Measurements from ENCODE around the gene ADAMTSL1.
"Not testable (repeated sequence)": the region's sequence is repeated elsewhere in the genome, so short reads cannot be mapped to it uniquely, and the experiment has no call there.

Gene ADAMTSL1

GRCh38 chr9:18922161-18922885 is 448.4 kb downstream of the ADAMTSL1 start:
- no peak for DNase-seq (ENCODE audit: low read depth)
- TF ChIP-seq CTCF (IDR thresholded peaks at IDR 0.05; ENCODE audit: low read depth, low read length, missing control alignments) = no peak
- H3K4me3 ChIP-seq (ENCODE audit: low read depth, low read length) = no peak overlapping the region

DNA sequence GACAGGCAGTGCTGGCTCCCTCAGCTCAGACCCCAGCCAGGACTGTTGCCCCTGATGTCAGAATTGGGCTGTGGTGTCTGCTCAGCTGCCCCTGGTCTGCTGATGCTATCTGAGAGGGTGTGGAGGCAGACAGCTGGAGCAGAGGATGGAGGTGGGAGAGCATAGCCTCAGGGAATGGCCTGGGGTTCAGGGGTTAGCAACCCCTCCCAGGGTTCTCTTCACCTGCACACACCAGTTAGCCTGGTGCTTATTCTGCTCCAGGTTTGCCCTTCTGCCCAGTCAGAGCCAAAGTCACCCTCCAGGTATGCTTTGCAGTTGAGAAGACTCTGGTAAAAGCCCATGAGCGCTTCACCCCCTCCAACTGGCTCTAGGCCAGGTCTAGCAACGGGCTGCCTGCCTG is 449.2 kb downstream of the ADAMTSL1 start:
- H3K4me3 ChIP-seq (ENCODE audit: low read depth, low read length) = no peak overlapping the region
- no peak for DNase-seq (ENCODE audit: low read depth)
- TF ChIP-seq CTCF (IDR thresholded peaks at IDR 0.05; ENCODE audit: low read depth, low read length, missing control alignments) = no peak

DNA sequence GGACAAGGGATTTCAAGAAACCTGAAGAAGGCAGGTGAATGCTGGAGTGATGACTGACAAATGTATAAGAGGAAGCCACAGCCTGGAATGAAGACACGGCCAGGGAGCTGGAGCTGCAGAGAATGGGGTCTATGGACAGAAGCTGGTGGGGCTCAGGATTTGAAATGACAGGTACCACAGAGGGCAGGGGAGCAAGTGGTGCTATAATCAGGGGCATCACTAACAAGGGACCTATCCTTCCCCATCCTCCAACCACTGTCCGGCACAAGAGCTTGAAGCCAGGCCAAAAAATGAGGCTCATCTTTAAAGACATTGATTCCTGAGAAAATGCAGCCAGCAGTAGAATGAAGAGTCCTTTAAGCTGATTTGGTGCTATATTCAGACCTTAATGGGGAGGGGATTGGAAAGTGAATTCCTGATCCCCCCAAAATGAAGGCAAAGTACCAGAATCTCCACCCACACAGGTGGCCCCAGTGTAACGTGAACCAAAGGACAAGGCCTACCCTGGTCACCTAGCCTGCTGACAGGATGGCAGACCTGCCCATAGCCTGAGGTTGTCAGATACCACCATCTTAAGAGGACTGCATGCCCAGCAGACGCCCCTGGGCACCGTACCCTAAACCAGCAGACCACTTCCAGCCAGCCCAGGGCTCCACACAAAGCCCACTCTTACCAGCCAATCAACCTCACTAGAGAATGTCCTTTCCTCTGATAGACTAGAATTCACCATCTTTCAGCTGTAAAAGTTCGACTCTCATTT is 449.9 kb downstream of the ADAMTSL1 start:
- no peak for DNase-seq (ENCODE audit: low read depth)
- H3K4me3 ChIP-seq (ENCODE audit: low read depth, low read length) = no peak overlapping the region
- no peak for TF ChIP-seq CTCF (IDR thresholded peaks at IDR 0.05; ENCODE audit: low read depth, low read length, missing control alignments)

DNA sequence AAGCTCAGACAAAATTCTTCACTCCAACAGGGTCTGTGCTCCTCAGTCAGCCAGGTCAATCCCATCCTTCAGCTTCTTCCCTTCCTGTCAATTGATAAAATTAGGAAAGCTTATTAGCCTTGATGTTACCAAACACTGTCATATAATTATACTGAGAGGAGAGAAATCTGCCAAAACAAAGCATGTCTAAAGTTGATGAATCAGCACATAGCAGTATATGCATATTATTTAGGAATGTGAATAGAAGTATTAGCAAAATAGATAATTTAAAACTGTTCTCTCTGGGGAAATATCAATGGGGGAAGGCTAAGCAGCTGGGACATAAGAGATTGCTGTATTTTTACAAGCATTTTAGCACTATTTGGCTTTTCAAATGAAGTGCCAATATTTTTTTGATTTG is 451.9 kb downstream of the ADAMTSL1 start:
- no peak overlapping the region for H3K4me3 ChIP-seq (ENCODE audit: low read depth, low read length)
- DNase-seq (ENCODE audit: low read depth) = no peak
- no peak for TF ChIP-seq CTCF (IDR thresholded peaks at IDR 0.05; ENCODE audit: low read depth, low read length, missing control alignments)

DNA sequence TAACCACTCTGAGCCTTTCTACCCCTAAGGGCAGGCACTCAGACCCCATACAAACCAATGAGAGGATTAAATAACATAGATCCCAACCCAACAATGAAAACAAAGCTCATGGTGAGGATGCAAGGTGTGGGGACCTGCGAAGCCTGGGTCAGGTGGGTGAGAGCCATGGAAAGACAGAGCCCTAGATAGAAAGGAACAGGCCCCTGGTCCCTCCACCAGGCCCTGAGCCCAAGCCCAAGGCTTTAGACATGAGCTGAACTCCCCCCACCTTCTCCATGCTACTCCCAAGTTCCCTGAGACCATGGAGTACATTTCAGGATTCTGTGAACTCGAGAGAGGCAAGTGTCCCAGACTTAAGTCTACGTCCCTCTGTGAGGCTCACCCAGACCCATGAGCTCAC is 452.6 kb downstream of the ADAMTSL1 start:
- no peak overlapping the region for H3K4me3 ChIP-seq (ENCODE audit: low read depth, low read length)
- no peak for TF ChIP-seq CTCF (IDR thresholded peaks at IDR 0.05; ENCODE audit: low read depth, low read length, missing control alignments)
- no peak for DNase-seq (ENCODE audit: low read depth)

- no peak overlapping the region for H3K4me3 ChIP-seq (ENCODE audit: low read depth, low read length)
- TF ChIP-seq CTCF (IDR thresholded peaks at IDR 0.05; ENCODE audit: low read depth, low read length, missing control alignments) = no peak
- DNase-seq (ENCODE audit: low read depth) = no peak
Measured at GRCh38 chr9:18928711-18929110, 454.8 kb downstream of the ADAMTSL1 start.

DNA sequence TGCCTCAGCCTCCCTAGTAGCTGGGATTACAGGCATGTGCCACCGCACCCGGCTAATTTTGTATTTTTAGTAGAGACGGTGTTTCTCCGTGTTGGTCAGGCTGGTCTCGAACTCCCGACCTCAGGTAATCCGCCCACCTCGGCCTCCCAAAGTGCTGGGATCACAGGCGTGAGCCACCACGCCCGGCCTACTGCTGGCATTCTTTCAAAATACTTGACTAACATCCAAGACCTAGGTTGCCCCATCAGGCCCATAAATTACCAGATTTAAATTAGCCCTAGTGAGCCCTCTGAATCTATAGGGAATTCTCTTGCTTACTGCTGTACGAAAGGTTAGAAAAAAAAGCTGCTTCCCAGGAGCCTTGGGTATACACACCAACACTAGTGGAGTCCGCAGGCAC is 456.7 kb downstream of the ADAMTSL1 start:
- not testable (repeated sequence) for DNase-seq (ENCODE audit: low read depth); H3K4me3 ChIP-seq (ENCODE audit: low read depth, low read length)

All from GM12864 (cell line).